ENCODE measurements around the gene CA4.

CA4 gene

GRCh38 chr17:60163108-60163784 is 13.5 kb downstream of the CA4 start:
- H3K27ac ChIP-seq (ENCODE audit: poor library complexity, severe bottlenecking) = no peak overlapping the region
- H3K36me3 ChIP-seq (ENCODE audit: low read depth) = no peaks in the 10 kb centered on the region
- H3K9me3 ChIP-seq (ENCODE audit: severe bottlenecking) = no peaks in the 10 kb centered on the region
- no peak overlapping the region for H3K4me3 ChIP-seq (ENCODE audit: severe bottlenecking)
- TF ChIP-seq CTCF (IDR thresholded peaks at IDR 0.05; ENCODE audit: poor library complexity, severe bottlenecking) = no peak
- ATAC-seq (ENCODE audit: low read depth) (no peak), DNase-seq (ENCODE audit: low spot score) (no peak)
- H3K27me3 ChIP-seq (ENCODE audit: insufficient read depth, poor library complexity, severe bottlenecking) = no peaks in the 10 kb centered on the region
- H3K4me1 ChIP-seq (ENCODE audit: insufficient read depth, poor library complexity, severe bottlenecking) = no peaks in the 10 kb centered on the region

- H3K4me1 ChIP-seq (ENCODE audit: insufficient read depth, poor library complexity, severe bottlenecking) = no peaks in the 10 kb centered on the region
- H3K9me3 ChIP-seq (ENCODE audit: severe bottlenecking) = no peaks in the 10 kb centered on the region
- DNase-seq (ENCODE audit: low spot score) (no peak), ATAC-seq (ENCODE audit: low read depth) (no peak)
- H3K4me3 ChIP-seq (ENCODE audit: severe bottlenecking) = no peak overlapping the region
- H3K36me3 ChIP-seq (ENCODE audit: low read depth) = no peaks in the 10 kb centered on the region
- no peak overlapping the region for H3K27ac ChIP-seq (ENCODE audit: poor library complexity, severe bottlenecking)
- no peak for TF ChIP-seq CTCF (IDR thresholded peaks at IDR 0.05; ENCODE audit: poor library complexity, severe bottlenecking)
- no peaks in the 10 kb centered on the region for H3K27me3 ChIP-seq (ENCODE audit: insufficient read depth, poor library complexity, severe bottlenecking)
Observed at GRCh38 chr17:60164164-60164563, 14.4 kb downstream of the CA4 start.

- no peaks in the 10 kb centered on the region for H3K27me3 ChIP-seq (ENCODE audit: insufficient read depth, poor library complexity, severe bottlenecking)
- H3K36me3 ChIP-seq (ENCODE audit: low read depth) = no peaks in the 10 kb centered on the region
- DNase-seq (ENCODE audit: low spot score) (no peak), ATAC-seq (ENCODE audit: low read depth) (peak; percentile 37; the same call in 1 of the 3 replicates)
- no peaks in the 10 kb centered on the region for H3K9me3 ChIP-seq (ENCODE audit: severe bottlenecking)
- H3K4me3 ChIP-seq (ENCODE audit: severe bottlenecking) = no peak overlapping the region
- H3K27ac ChIP-seq (ENCODE audit: poor library complexity, severe bottlenecking) = no peak overlapping the region
- no peaks in the 10 kb centered on the region for H3K4me1 ChIP-seq (ENCODE audit: insufficient read depth, poor library complexity, severe bottlenecking)
- TF ChIP-seq CTCF (IDR thresholded peaks at IDR 0.05; ENCODE audit: poor library complexity, severe bottlenecking) = no peak
Observed at GRCh38 chr17:60164697-60165096, 14.9 kb downstream of the CA4 start.

GRCh38 chr17:60165223-60165622 is 15.4 kb downstream of the CA4 start:
- no peak overlapping the region for H3K4me3 ChIP-seq (ENCODE audit: severe bottlenecking)

More at GRCh38 chr17:60165223-60165622, 15.4 kb downstream of the CA4 start:
- no peak for DNase-seq (ENCODE audit: low spot score)
- Histone ChIP-seq H3K36me3 (ENCODE audit: low read depth) (no peaks in the 10 kb centered on the region), H3K9me3 (ENCODE audit: severe bottlenecking) (no peaks in the 10 kb centered on the region), H3K27me3 (ENCODE audit: insufficient read depth, poor library complexity, severe bottlenecking) (no peaks in the 10 kb centered on the region), H3K4me1 (ENCODE audit: insufficient read depth, poor library complexity, severe bottlenecking) (no peaks in the 10 kb centered on the region), H3K27ac (ENCODE audit: poor library complexity, severe bottlenecking) (no peak overlapping the region)
- no peak for TF ChIP-seq CTCF (IDR thresholded peaks at IDR 0.05; ENCODE audit: poor library complexity, severe bottlenecking)
- ATAC-seq (ENCODE audit: low read depth) = no peak

Data from RWPE2 (cell line).